A549 treated with AZD2906 at 1 μM for 4 hours (cell line): ENCODE results near the gene EIF2B1. TPM values are rescaled to one million over a fixed set of nuclear protein-coding genes. Genes with fewer than 3 reads are reported as not detected.

Experiments used
- total RNA-seq: library from RNA; stranded (reverse); fragments of 200-300 nt; extraction: Qiagen RNA extraction; gene quantifications from 5 replicates; pipeline ENCODE4 v1.2.3, GENCODE V29; 2022

EIF2B1 gene
- total RNA-seq: 30.2 to 40.3 TPM (median 32.7 TPM) in 5 replicates

DNA sequence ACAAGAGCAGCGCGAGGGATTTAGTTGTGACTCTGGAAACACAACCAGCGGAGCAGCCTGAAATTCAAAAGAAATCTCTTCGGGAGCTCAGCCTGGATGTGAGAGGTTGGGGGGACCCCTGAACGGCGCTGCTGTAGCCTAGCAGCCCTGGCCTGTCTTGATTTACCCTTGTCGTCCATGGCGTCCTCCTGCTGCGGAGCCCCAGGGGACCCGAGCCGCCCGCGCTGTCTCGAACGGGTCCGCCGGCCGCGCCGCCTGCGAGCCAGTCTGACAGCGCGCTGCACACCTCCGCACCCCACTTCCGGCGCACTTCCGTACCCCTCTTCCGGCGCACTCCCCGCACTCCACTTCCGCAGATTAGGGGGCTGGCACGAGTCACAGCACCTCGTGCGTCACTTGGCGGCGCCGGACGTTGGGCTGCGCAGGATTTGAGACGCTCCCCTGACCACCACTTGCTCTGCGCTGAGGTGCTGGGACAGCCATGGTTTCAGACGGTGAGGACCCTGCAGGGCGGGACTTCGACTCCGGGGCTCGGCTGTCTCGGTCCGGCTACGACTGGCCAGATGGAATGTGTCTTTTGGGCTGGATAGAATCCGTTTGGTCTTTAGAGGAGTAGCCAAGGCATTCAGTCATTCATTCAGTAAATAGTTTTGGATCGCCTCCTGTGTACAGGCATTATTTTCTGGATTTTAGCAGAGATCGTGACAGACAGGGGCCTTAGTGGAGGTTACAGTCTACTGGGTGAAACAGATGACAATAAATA, at the start of gene EIF2B1, which contains the start of gene GTF2H3:
TSS of gene EIF2B1 (minus strand) at position 308 of the 763 bp plus-strand sequence. CDS start at position 179, 129 bp downstream.
TSS of gene GTF2H3 (plus strand) at position 451 of the 763 bp plus-strand sequence. CDS start at position 482, 31 bp downstream.

GRCh38 chr12:123670882-123671728, 37.6 kb upstream of the EIF2B1 start, which contains the start of gene TCTN2:
TSS of gene TCTN2 (plus strand) at chr12:123671113. CDS start at chr12:123671241, 128 bp downstream.

GRCh38 chr12:123601602-123602489, 31.6 kb downstream of the EIF2B1 start, which contains the start of gene DDX55:
TSS of gene DDX55 (plus strand) at chr12:123602099. CDS start at chr12:123602149, 50 bp downstream.

Other genes starting within 250 kb of the EIF2B1 start
- 49.4 to 56.5 TPM (median 54.1 TPM) in 5 replicates for gene KMT5A, start 249.6 kb downstream of the EIF2B1 start, total RNA-seq
- 1.3 to 1.7 TPM (median 1.4 TPM) in 5 replicates for gene RILPL2, start 197.0 kb downstream of the EIF2B1 start, total RNA-seq
- 17.2 to 19.5 TPM (median 18.8 TPM) in 5 replicates for gene SNRNP35, start 175.5 kb downstream of the EIF2B1 start, total RNA-seq
- 9.9 to 13.5 TPM (median 12.4 TPM) in 5 replicates for gene RILPL1, start 100.0 kb downstream of the EIF2B1 start, total RNA-seq
- 169 to 188 TPM (median 183 TPM) in 5 replicates for gene TMED2, start 49.1 kb downstream of the EIF2B1 start, total RNA-seq
- 26.3 to 30.2 TPM (median 28.7 TPM) in 5 replicates for gene DDX55, start 31.6 kb downstream of the EIF2B1 start, total RNA-seq
- 23.9 to 50.5 TPM (median 26.1 TPM) in 5 replicates for gene GTF2H3, start 143 bp upstream of the EIF2B1 start, total RNA-seq
- gene TCTN2, start 37.4 kb upstream of the EIF2B1 start, total RNA-seq: 12.1 to 14.1 TPM (median 12.5 TPM) in 5 replicates
- gene ATP6V0A2, start 78.7 kb upstream of the EIF2B1 start, total RNA-seq: 17.2 to 20.5 TPM (median 19.6 TPM) in 5 replicates
- 0.17 to 0.29 TPM (median 0.27 TPM) in 5 replicates for gene DNAH10, start 128.6 kb upstream of the EIF2B1 start, total RNA-seq